ENCODE data around the gene KRTAP13-4. TPM values are rescaled to one million over a fixed set of nuclear protein-coding genes. Genes with fewer than 3 reads are reported as not detected.

The KRTAP13-4 gene
- total RNA-seq, 1 donor from 2014 or later, result not detected

DNA sequence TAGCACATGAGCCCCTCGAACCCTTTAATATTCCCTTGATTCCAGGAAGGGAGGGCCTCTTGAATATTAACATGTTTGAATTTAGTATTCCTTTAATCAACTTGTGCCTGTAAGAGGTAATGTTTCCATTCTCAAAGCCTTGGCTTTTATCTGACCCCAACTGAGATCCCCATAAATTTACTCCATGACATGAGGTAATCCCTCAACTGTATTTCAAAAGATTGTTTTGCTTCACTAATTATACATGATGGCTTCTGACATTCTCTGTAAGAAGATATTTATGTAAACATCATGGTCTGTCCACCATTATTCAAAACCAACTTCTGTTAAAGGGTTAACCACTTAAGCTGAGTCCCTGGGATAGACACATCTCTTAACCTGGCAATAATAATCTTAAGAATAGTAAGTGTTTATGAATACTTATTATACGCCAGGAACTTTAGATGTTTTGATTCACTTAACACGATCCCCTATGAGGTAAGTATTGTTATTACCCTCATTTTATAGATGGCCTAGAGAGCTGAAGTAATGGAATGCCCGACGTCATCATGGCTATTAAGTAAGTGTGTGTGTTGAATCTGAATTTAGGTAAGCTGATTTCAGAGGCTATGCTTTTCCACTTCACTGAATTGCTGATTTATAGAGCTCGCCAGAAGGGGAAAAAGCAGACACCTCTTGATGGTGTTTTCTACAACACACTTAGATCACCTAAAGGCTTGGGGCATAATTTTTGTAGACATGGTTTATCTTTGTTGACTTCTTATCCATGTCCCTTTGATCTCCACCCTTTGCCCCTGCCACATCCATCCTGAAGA lies 39.1 kb downstream of the KRTAP13-4 start:
- Mint-ChIP-seq H3K9me3 (no peaks in the 10 kb centered on the region), H3K4me3 (no peak overlapping the region), H3K27ac (peak overlapping the region; percentile 32), H3K27me3 (ENCODE audit: low read depth) (no peaks in the 10 kb centered on the region), H3K36me3 (no peaks in the 10 kb centered on the region), H3K4me1 (peaks cover 20% of the 10 kb centered on the region)
- DNase-seq (ENCODE audit: low spot score in 2 of 2, unreplicated experiment in 2 of 2), result no peak
- TF ChIP-seq, protein P1, sequence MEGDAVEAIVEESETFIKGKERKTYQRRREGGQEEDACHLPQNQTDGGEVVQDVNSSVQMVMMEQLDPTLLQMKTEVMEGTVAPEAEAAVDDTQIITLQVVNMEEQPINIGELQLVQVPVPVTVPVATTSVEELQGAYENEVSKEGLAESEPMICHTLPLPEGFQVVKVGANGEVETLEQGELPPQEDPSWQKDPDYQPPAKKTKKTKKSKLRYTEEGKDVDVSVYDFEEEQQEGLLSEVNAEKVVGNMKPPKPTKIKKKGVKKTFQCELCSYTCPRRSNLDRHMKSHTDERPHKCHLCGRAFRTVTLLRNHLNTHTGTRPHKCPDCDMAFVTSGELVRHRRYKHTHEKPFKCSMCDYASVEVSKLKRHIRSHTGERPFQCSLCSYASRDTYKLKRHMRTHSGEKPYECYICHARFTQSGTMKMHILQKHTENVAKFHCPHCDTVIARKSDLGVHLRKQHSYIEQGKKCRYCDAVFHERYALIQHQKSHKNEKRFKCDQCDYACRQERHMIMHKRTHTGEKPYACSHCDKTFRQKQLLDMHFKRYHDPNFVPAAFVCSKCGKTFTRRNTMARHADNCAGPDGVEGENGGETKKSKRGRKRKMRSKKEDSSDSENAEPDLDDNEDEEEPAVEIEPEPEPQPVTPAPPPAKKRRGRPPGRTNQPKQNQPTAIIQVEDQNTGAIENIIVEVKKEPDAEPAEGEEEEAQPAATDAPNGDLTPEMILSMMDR (IDR thresholded peaks at IDR 0.05; ENCODE audit: unreplicated experiment), result no peak

DNA sequence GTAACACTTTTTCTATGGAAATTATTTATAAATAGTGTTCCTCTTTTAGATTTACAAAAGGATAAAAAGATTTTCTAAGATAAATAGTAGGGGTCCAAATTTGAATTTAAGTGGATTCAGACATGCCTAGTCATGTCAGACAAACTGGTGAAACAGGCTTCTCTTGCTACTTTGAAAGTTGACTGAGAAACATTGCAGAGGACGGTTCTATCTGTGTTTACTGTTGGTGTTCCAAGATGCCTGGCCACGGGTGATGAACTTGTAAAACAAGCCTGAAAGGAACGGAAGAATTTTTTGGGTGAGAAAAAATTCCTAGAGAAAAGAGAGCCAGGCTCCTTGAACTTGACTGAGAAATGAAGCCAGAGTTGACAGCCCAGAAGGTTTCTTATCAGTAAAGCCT lies 48.0 kb downstream of the KRTAP13-4 start:
- Mint-ChIP-seq H3K27ac (peak overlapping the region; percentile 59), H3K27me3 (ENCODE audit: low read depth) (no peaks in the 10 kb centered on the region), H3K9me3 (peaks cover 11% of the 10 kb centered on the region), H3K4me3 (no peak overlapping the region), H3K36me3 (no peaks in the 10 kb centered on the region), H3K4me1 (peaks cover 20% of the 10 kb centered on the region)
- TF ChIP-seq, protein P1 (IDR thresholded peaks at IDR 0.05; ENCODE audit: unreplicated experiment), result no peak
- no peak for DNase-seq (ENCODE audit: low spot score in 2 of 2, unreplicated experiment in 2 of 2)

DNA sequence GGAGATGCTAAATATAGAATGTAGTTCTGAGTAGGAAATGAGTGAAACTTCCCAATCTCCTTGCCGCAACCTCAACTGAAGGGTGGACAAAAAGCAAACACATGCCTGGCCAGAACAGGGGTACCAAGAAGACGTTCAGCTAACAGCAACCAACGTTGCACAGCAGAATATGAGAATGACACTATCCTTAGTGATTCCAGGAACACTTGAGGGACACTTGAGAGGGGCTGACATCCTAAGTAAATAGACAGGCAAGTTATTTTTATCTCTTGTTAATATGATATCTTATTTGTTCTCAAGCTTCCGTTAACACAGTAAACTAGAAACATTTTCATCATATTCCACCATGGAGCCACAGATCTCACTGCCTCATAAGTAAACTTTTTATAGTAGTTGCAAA lies 49.2 kb downstream of the KRTAP13-4 start:
- Mint-ChIP-seq H3K27ac (no peak overlapping the region), H3K4me3 (no peak overlapping the region), H3K9me3 (peaks cover 11% of the 10 kb centered on the region), H3K27me3 (ENCODE audit: low read depth) (no peaks in the 10 kb centered on the region), H3K36me3 (no peaks in the 10 kb centered on the region), H3K4me1 (peaks cover 20% of the 10 kb centered on the region)
- TF ChIP-seq, protein P1 (IDR thresholded peaks at IDR 0.05; ENCODE audit: unreplicated experiment), result no peak
- DNase-seq (ENCODE audit: low spot score in 2 of 2, unreplicated experiment in 2 of 2), result no peak

DNA sequence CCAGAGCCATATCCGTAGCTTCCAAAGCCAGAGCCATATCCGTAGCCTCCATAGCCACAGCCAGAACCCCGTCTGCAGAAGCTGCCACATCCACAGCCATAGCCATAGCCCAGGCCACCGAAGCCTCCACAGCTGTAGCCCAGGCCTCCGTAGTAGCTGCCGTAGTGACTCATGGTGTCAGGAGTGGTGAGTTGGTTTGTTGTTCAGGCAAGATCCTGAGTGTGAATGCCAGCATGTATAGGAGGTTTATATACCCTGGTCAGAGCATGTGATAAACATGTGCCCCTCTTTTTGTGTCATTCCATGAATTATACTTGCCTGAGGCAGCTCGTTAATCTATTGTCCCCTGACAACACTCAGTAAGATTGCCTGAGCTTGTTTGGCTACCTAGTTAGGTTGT lies 50.1 kb downstream of the KRTAP13-4 start, which contains the start of gene KRTAP19-1:
Gene KRTAP19-1, minus strand, starts transcription at position 223 of the 400 bp plus-strand sequence. Its CDS starts 50 bp downstream, at position 173.
- DNase-seq (ENCODE audit: low spot score in 2 of 2, unreplicated experiment in 2 of 2), result no peak
- TF ChIP-seq, protein P1 (IDR thresholded peaks at IDR 0.05; ENCODE audit: unreplicated experiment), result no peak
- Mint-ChIP-seq H3K36me3 (no peaks in the 10 kb centered on the region), H3K27me3 (ENCODE audit: low read depth) (no peaks in the 10 kb centered on the region), H3K4me3 (no peak within 1 kb of the TSS), H3K9me3 (peaks cover 15% of the 10 kb centered on the region), H3K27ac (peak within 1 kb of the TSS; percentile 25), H3K4me1 (peaks cover 20% of the 10 kb centered on the region)

Other genes starting within 250 kb of the KRTAP13-4 start
- 1.2 to 1.4 TPM (median 1.2 TPM) in 3 replicates for gene CLDN8, start 214.1 kb upstream of the KRTAP13-4 start, total RNA-seq
- gene KRTAP24-1, start 147.3 kb upstream of the KRTAP13-4 start, total RNA-seq, result not detected in 3 replicates
- not detected in 3 replicates for gene KRTAP25-1, start 140.7 kb upstream of the KRTAP13-4 start, total RNA-seq
- not detected in 3 replicates for gene KRTAP26-1, start 109.9 kb upstream of the KRTAP13-4 start, total RNA-seq
- not detected in 3 replicates for gene KRTAP27-1, start 92.5 kb upstream of the KRTAP13-4 start, total RNA-seq
- not detected in 3 replicates for gene KRTAP23-1, start 81.6 kb upstream of the KRTAP13-4 start, total RNA-seq
- gene KRTAP13-2, start 57.9 kb upstream of the KRTAP13-4 start, total RNA-seq, result not detected in 3 replicates
- not detected in 3 replicates for gene KRTAP13-1, start 34.2 kb upstream of the KRTAP13-4 start, total RNA-seq
- not detected in 3 replicates for gene KRTAP13-3, start 4.3 kb upstream of the KRTAP13-4 start, total RNA-seq
- not detected in 3 replicates for gene KRTAP15-1, start 10.1 kb downstream of the KRTAP13-4 start, total RNA-seq
- gene KRTAP19-1, start 50.1 kb downstream of the KRTAP13-4 start, total RNA-seq, result not detected in 3 replicates
- not detected in 3 replicates for gene KRTAP19-2, start 57.2 kb downstream of the KRTAP13-4 start, total RNA-seq
- gene KRTAP19-3, start 61.8 kb downstream of the KRTAP13-4 start, total RNA-seq, result not detected in 3 replicates
- not detected in 3 replicates for gene KRTAP19-4, start 66.9 kb downstream of the KRTAP13-4 start, total RNA-seq
- not detected in 3 replicates for gene KRTAP19-5, start 71.9 kb downstream of the KRTAP13-4 start, total RNA-seq
- not detected in 3 replicates for gene KRTAP19-6, start 111.6 kb downstream of the KRTAP13-4 start, total RNA-seq
- not detected in 3 replicates for gene KRTAP19-7, start 131.1 kb downstream of the KRTAP13-4 start, total RNA-seq
- gene KRTAP22-2, start 160.2 kb downstream of the KRTAP13-4 start, total RNA-seq, result not detected in 3 replicates
- gene KRTAP6-3, start 162.2 kb downstream of the KRTAP13-4 start, total RNA-seq, result not detected in 3 replicates
- not detected in 3 replicates for gene KRTAP6-2, start 168.7 kb downstream of the KRTAP13-4 start, total RNA-seq
- gene KRTAP22-1, start 170.9 kb downstream of the KRTAP13-4 start, total RNA-seq, result not detected in 3 replicates
- gene KRTAP6-1, start 183.7 kb downstream of the KRTAP13-4 start, total RNA-seq, result not detected in 3 replicates
- gene KRTAP20-1, start 186.2 kb downstream of the KRTAP13-4 start, total RNA-seq, result not detected in 3 replicates
- not detected in 3 replicates for gene KRTAP20-4, start 190.4 kb downstream of the KRTAP13-4 start, total RNA-seq
- not detected in 3 replicates for gene KRTAP20-2, start 205.0 kb downstream of the KRTAP13-4 start, total RNA-seq
- gene KRTAP20-3, start 212.6 kb downstream of the KRTAP13-4 start, total RNA-seq, result not detected in 3 replicates

Data from mesothelial cell of epicardium (in vitro differentiated cells).